ENCODE data around the gene SGSM2. TPM values are rescaled to one million over a fixed set of nuclear protein-coding genes. Genes with fewer than 3 reads are reported as not detected.

SGSM2 gene
- polyA plus RNA-seq, 3 donors, result 3.0 to 130 (median 3.5) TPM

GRCh38 chr17:2380226-2380922 lies 43.1 kb downstream of the SGSM2 start:
- H3K36me3 ChIP-seq (replicated peaks in 1 of 2; ENCODE audit: control insufficient read depth in 1 of 2, insufficient read depth in 2 of 2, low read length in 2 of 2), result peaks cover 47 to 67% of the 10 kb centered on the region in 2 donors
- Mint-ChIP-seq H3K27me3 (ENCODE audit: low read depth in 3 of 3) (peaks cover 0 to 1% (median 0%) of the 10 kb centered on the region in 3 donors), H3K4me1 (peaks cover 9% of the 10 kb centered on the region), H3K9me3 (no peaks in the 10 kb centered on the region), H3K36me3 (peaks cover 40 to 81% of the 10 kb centered on the region in 2 donors), H3K4me3 (no peak overlapping the region), H3K27ac (peak overlapping the region in 3 of 7 donors; percentile 1 to 46 (median 6))
- no peak overlapping the region for H3K4me3 ChIP-seq (replicated peaks in 1 of 3; ENCODE audit: low read depth in 2 of 3, low read length in 3 of 3)
- no peak overlapping the region for H3K27ac ChIP-seq (ENCODE audit: low read depth in 1 of 2, low read length in 2 of 2)
- H3K79me2 ChIP-seq (ENCODE audit: insufficient read depth, low read length), result no peaks in the 10 kb centered on the region
- H3K9ac ChIP-seq (ENCODE audit: insufficient read depth, low read length, poor library complexity, severe bottlenecking), result no peak overlapping the region
- H3K4me2 ChIP-seq (replicated peaks; ENCODE audit: extremely low read depth, low read length, poor library complexity, severe bottlenecking), result no peak overlapping the region
- no peaks in the 10 kb centered on the region for H3K27me3 ChIP-seq (ENCODE audit: control insufficient read depth in 2 of 2, insufficient read depth in 2 of 2, low read length in 2 of 2)
- intact Hi-C loops (cut with micrococcal nuclease), result loop anchor here in 1 of 2 donors (10.0 kb wide), 1 partner anchor 294 kb away; no protein-coding TSS in a partner anchor
- TF ChIP-seq CTCF (IDR thresholded peaks at IDR 0.05), result no peak
- 94% methylated on average over 13 of the region's 16 CpGs for WGBS (ENCODE audit: insufficient coverage)
- DNase-seq, result no peak
- peaks cover 10% of the 10 kb centered on the region for H4K20me1 ChIP-seq (ENCODE audit: insufficient read depth, low read length)
- H3K4me1 ChIP-seq (ENCODE audit: control insufficient read depth in 1 of 2, insufficient read depth in 2 of 2, low read length in 2 of 2), result peaks cover 6 to 9% of the 10 kb centered on the region in 2 donors
- no peak overlapping the region for H2AFZ ChIP-seq (ENCODE audit: insufficient read depth, low read depth, low read length, poor library complexity, severe bottlenecking)
- H3K9me3 ChIP-seq (replicated peaks in 1 of 2; ENCODE audit: control insufficient read depth in 1 of 2, insufficient read depth in 1 of 2, low read length in 2 of 2), result no peaks in the 10 kb centered on the region

GRCh38 chr17:2380950-2381649 lies 43.8 kb downstream of the SGSM2 start:
- H3K36me3 ChIP-seq (replicated peaks in 1 of 2; ENCODE audit: control insufficient read depth in 1 of 2, insufficient read depth in 2 of 2, low read length in 2 of 2), result peaks cover 47 to 67% of the 10 kb centered on the region in 2 donors
- no peak overlapping the region for H3K4me2 ChIP-seq (replicated peaks; ENCODE audit: extremely low read depth, low read length, poor library complexity, severe bottlenecking)
- no peak overlapping the region for H3K4me3 Mint-ChIP-seq
- H3K79me2 ChIP-seq (ENCODE audit: insufficient read depth, low read length), result no peaks in the 10 kb centered on the region
- H3K27me3 ChIP-seq (ENCODE audit: control insufficient read depth in 2 of 2, insufficient read depth in 2 of 2, low read length in 2 of 2), result no peaks in the 10 kb centered on the region
- intact Hi-C loops (cut with micrococcal nuclease), result loop anchor here in 1 of 2 donors (10.0 kb wide), 1 partner anchor 294 kb away; no protein-coding TSS in a partner anchor
- H3K4me1 Mint-ChIP-seq, result peaks cover 9% of the 10 kb centered on the region
- no peaks in the 10 kb centered on the region for H3K9me3 Mint-ChIP-seq
- H3K9me3 ChIP-seq (replicated peaks in 1 of 2; ENCODE audit: control insufficient read depth in 1 of 2, insufficient read depth in 1 of 2, low read length in 2 of 2), result no peaks in the 10 kb centered on the region
- H3K27ac Mint-ChIP-seq, result peak overlapping the region in 3 of 7 donors; percentile 12 to 48 (median 46)
- H2AFZ ChIP-seq (ENCODE audit: insufficient read depth, low read depth, low read length, poor library complexity, severe bottlenecking), result no peak overlapping the region
- H3K9ac ChIP-seq (ENCODE audit: insufficient read depth, low read length, poor library complexity, severe bottlenecking), result no peak overlapping the region
- DNase-seq, result no peak
- H3K27ac ChIP-seq (ENCODE audit: low read depth in 1 of 2, low read length in 2 of 2), result no peak overlapping the region
- peaks cover 0 to 1% (median 0%) of the 10 kb centered on the region in 3 donors for H3K27me3 Mint-ChIP-seq (ENCODE audit: low read depth in 3 of 3)
- WGBS (ENCODE audit: insufficient coverage), result 92% methylated on average over 10 of the region's 15 CpGs
- no peak overlapping the region for H3K4me3 ChIP-seq (replicated peaks in 1 of 3; ENCODE audit: low read depth in 2 of 3, low read length in 3 of 3)
- H4K20me1 ChIP-seq (ENCODE audit: insufficient read depth, low read length), result peaks cover 14% of the 10 kb centered on the region
- TF ChIP-seq CTCF (IDR thresholded peaks at IDR 0.05), result no peak
- peaks cover 6 to 9% of the 10 kb centered on the region in 2 donors for H3K4me1 ChIP-seq (ENCODE audit: control insufficient read depth in 1 of 2, insufficient read depth in 2 of 2, low read length in 2 of 2)
- peaks cover 39 to 82% of the 10 kb centered on the region in 2 donors for H3K36me3 Mint-ChIP-seq

All from CD14-positive monocyte (primary cell).